ENCODE measurements around the gene BTBD1. TPM values are rescaled to one million over a fixed set of nuclear protein-coding genes. Genes with fewer than 3 reads are reported as not detected.

BTBD1 gene
- total and polyA plus RNA-seq, 7 donors, result 93.5 to 193 (median 151) TPM

GRCh38 chr15:83110381-83110780, 43.3 kb upstream of the BTBD1 start:
- H3K27ac ChIP-seq, result no peak overlapping the region
- no peaks in the 10 kb centered on the region for H3K9me3 ChIP-seq
- no peak for TF ChIP-seq CTCF (IDR thresholded peaks at IDR 0.05)
- H3K27me3 ChIP-seq (ENCODE audit: insufficient read depth in 3 of 3, low read length in 2 of 3), result no peaks in the 10 kb centered on the region
- H3K4me3 ChIP-seq, result no peak overlapping the region
- DNase-seq (no peak), ATAC-seq (no peak)
- peaks cover 0 to 25% of the 10 kb centered on the region in 2 donors for H3K36me3 ChIP-seq (ENCODE audit: insufficient read depth in 1 of 2, low read depth in 1 of 2)
- WGBS, 3 donors, result 65 to 75% (median 65%) methylated on average over 3 of the region's 3 CpGs
- peaks cover 14% of the 10 kb centered on the region for H3K4me1 ChIP-seq
- intact Hi-C loops (cut with DNase I), result no loop called here

GRCh38 chr15:83109532-83109931, 42.5 kb upstream of the BTBD1 start:
- H3K4me3 ChIP-seq, result no peak overlapping the region
- no peaks in the 10 kb centered on the region for H3K9me3 ChIP-seq
- intact Hi-C loops (cut with DNase I), result loop anchor here (5.0 kb wide), 2 partner anchors 42 to 97 kb away; partner anchors contain the start of genes BTBD1 (in 2 of the 2) and C15orf40 (in 1 of the 2)
- no peak overlapping the region for H3K27ac ChIP-seq
- H3K27me3 ChIP-seq (ENCODE audit: insufficient read depth in 3 of 3, low read length in 2 of 3), result no peaks in the 10 kb centered on the region
- DNase-seq, result no peak
- peaks cover 14% of the 10 kb centered on the region for H3K4me1 ChIP-seq
- H3K36me3 ChIP-seq (ENCODE audit: insufficient read depth in 1 of 2, low read depth in 1 of 2), result peaks cover 0 to 16% of the 10 kb centered on the region in 2 donors
- 83 to 90% (median 88%) methylated on average over 12 of the region's 12 CpGs for WGBS, 3 donors
- no peak for TF ChIP-seq CTCF (IDR thresholded peaks at IDR 0.05)
- no peak for ATAC-seq

GRCh38 chr15:83108266-83109219, 41.5 kb upstream of the BTBD1 start:
- DNase-seq (peak; percentile 50 to 72), ATAC-seq (peak; percentile 38 to 44 (median 40))
- peak overlapping the region; percentile 85 for H3K27ac ChIP-seq
- no peaks in the 10 kb centered on the region for H3K27me3 ChIP-seq (ENCODE audit: insufficient read depth in 3 of 3, low read length in 2 of 3)
- intact Hi-C loops (cut with DNase I), result loop anchor here (5.0 kb wide), 2 partner anchors 41 to 96 kb away; partner anchors contain the start of genes BTBD1 (in 2 of the 2) and C15orf40 (in 1 of the 2)
- WGBS, 3 donors, result 20 to 27% (median 20%) methylated on average over 21 of the region's 21 CpGs
- peaks cover 14% of the 10 kb centered on the region for H3K4me1 ChIP-seq
- peak overlapping the region; percentile 90 for H3K4me3 ChIP-seq
- TF ChIP-seq CTCF (IDR thresholded peaks at IDR 0.05), result no peak
- no peaks in the 10 kb centered on the region for H3K9me3 ChIP-seq
- H3K36me3 ChIP-seq (ENCODE audit: insufficient read depth in 1 of 2, low read depth in 1 of 2), result peaks cover 0 to 6% of the 10 kb centered on the region in 2 donors

- intact Hi-C loops (cut with DNase I), result loop anchor here (5.0 kb wide), 2 partner anchors 41 to 96 kb away; partner anchors contain the start of genes BTBD1 (in 2 of the 2) and C15orf40 (in 1 of the 2)
- H3K27ac ChIP-seq, result peak overlapping the region; percentile 85
- 1 to 4% (median 3%) methylated on average over 23 to 30 of the region's 30 CpGs for WGBS, 3 donors
- DNase-seq, result peak in 1 of 2 donors; percentile 59
- no peaks in the 10 kb centered on the region for H3K9me3 ChIP-seq
- H3K36me3 ChIP-seq (ENCODE audit: insufficient read depth in 1 of 2, low read depth in 1 of 2), result no peaks in the 10 kb centered on the region
- TF ChIP-seq CTCF (IDR thresholded peaks at IDR 0.05), result no peak
- H3K27me3 ChIP-seq (ENCODE audit: insufficient read depth in 3 of 3, low read length in 2 of 3), result no peaks in the 10 kb centered on the region
- ATAC-seq, result peak; percentile 19 to 45 (median 28)
- H3K4me1 ChIP-seq, result peaks cover 14% of the 10 kb centered on the region
- H3K4me3 ChIP-seq, result peak overlapping the region; percentile 90
Measured at GRCh38 chr15:83107841-83108181, 40.8 kb upstream of the BTBD1 start.
